CD4-positive, alpha-beta T cell treated with Interleukin-21 for 1 hour (primary cell): Measurements from ENCODE around the gene FFAR1.
A peak's percentile ranks its signal among the peaks of the same experiment; 100 is the strongest.

Source experiments
- DNase-seq: peaks from one replicate; pipeline ENCODE4 v3.0.0-alpha.2; 2020

Gene FFAR1

GRCh38 chr19:35347171-35347929, at the start of gene FFAR1:
Gene FFAR1, plus strand, starts transcription at chr19:35347902. Its CDS starts 3,650 bp downstream, at chr19:35351552.
- peak; percentile 66 for DNase-seq

GRCh38 chr19:35297922-35298321, 49.8 kb upstream of the FFAR1 start:
- DNase-seq: no peak

- no peak for DNase-seq
Measured at GRCh38 chr19:35298561-35298972, 49.1 kb upstream of the FFAR1 start.

- no peak for DNase-seq
Measured at GRCh38 chr19:35299523-35300338, 48.0 kb upstream of the FFAR1 start.

- DNase-seq: no peak
Measured at GRCh38 chr19:35300339-35300649, 47.4 kb upstream of the FFAR1 start.

- DNase-seq: no peak
Measured at GRCh38 chr19:35301961-35302360, 45.7 kb upstream of the FFAR1 start.

GRCh38 chr19:35302446-35302845, 45.3 kb upstream of the FFAR1 start:
- DNase-seq: no peak

GRCh38 chr19:35303357-35303915, 44.3 kb upstream of the FFAR1 start:
- DNase-seq: no peak

GRCh38 chr19:35304036-35304435, 43.7 kb upstream of the FFAR1 start:
- no peak for DNase-seq

- DNase-seq: no peak
Measured at GRCh38 chr19:35305181-35305580, 42.5 kb upstream of the FFAR1 start.

- DNase-seq: no peak
Measured at GRCh38 chr19:35306473-35307246, 41.0 kb upstream of the FFAR1 start.

- DNase-seq: no peak
Measured at GRCh38 chr19:35307931-35308330, 39.8 kb upstream of the FFAR1 start.

- no peak for DNase-seq
Measured at GRCh38 chr19:35308910-35309309, 38.8 kb upstream of the FFAR1 start.

GRCh38 chr19:35309481-35310279, 38.0 kb upstream of the FFAR1 start:
- no peak for DNase-seq

- DNase-seq: no peak
Measured at GRCh38 chr19:35310331-35310730, 37.4 kb upstream of the FFAR1 start.

GRCh38 chr19:35310811-35311465, 36.8 kb upstream of the FFAR1 start:
- DNase-seq: no peak

- DNase-seq: no peak
Measured at GRCh38 chr19:35311901-35312665, 35.6 kb upstream of the FFAR1 start.

- no peak for DNase-seq
Measured at GRCh38 chr19:35313587-35313986, 34.1 kb upstream of the FFAR1 start.

GRCh38 chr19:35314031-35314430, 33.7 kb upstream of the FFAR1 start:
- DNase-seq: no peak

GRCh38 chr19:35314858-35315470, 32.7 kb upstream of the FFAR1 start:
- DNase-seq: no peak

- no peak for DNase-seq
Measured at GRCh38 chr19:35315883-35316282, 31.8 kb upstream of the FFAR1 start.
